T-helper 17 cell (primary cell): ENCODE data around the gene OR4K13. TPM values are rescaled to one million over a fixed set of nuclear protein-coding genes. Genes with fewer than 3 reads are reported as not detected.

ENCODE experiments used
- total RNA-seq, 4 donors: library from RNA in 2 of 4; stranded (reverse) in 2 of 4; gene quantifications; one replicate each; pipeline ENCODE4 v1.2.3 and lab custom pipeline; 2022 to 2026

OR4K13 gene
- total RNA-seq, 2 donors from 2014 or later = not detected

Other genes starting within 250 kb of the OR4K13 start
- gene OR4N2, start 232.3 kb downstream of the OR4K13 start, total RNA-seq = not detected
- gene OR4K2, start 160.9 kb downstream of the OR4K13 start, total RNA-seq = not detected
- not detected for gene OR4K5, start 115.4 kb downstream of the OR4K13 start, total RNA-seq
- not detected for gene OR4K1, start 105.1 kb downstream of the OR4K13 start, total RNA-seq
- not detected for gene OR4K15, start 60.4 kb downstream of the OR4K13 start, total RNA-seq
- not detected for gene OR4Q2, start 33.9 kb downstream of the OR4K13 start, total RNA-seq
- gene OR4K14, start 16.7 kb downstream of the OR4K13 start, total RNA-seq = not detected
- gene OR4L1, start 24.0 kb upstream of the OR4K13 start, total RNA-seq = not detected
- not detected for gene OR4K17, start 74.7 kb upstream of the OR4K13 start, total RNA-seq
- not detected for gene OR4N5, start 102.8 kb upstream of the OR4K13 start, total RNA-seq
- not detected for gene OR11G2, start 154.9 kb upstream of the OR4K13 start, total RNA-seq
- gene OR11H6, start 187.7 kb upstream of the OR4K13 start, total RNA-seq = not detected
- gene OR11H7, start 192.9 kb upstream of the OR4K13 start, total RNA-seq = not detected
- gene OR11H4, start 203.2 kb upstream of the OR4K13 start, total RNA-seq = not detected